Measurements from ENCODE around the gene AGBL5.
"Not testable (repeated sequence)": the region's sequence is repeated elsewhere in the genome, so short reads cannot be mapped to it uniquely, and the experiment has no call there.

Gene AGBL5

GRCh38 chr2:27091746-27092695 is 40.6 kb downstream of the AGBL5 start:
- DNase-seq = no peak

- DNase-seq = peak in 1 of 14 donors; percentile 8
Measured at GRCh38 chr2:27092696-27093429, 41.4 kb downstream of the AGBL5 start.

DNA sequence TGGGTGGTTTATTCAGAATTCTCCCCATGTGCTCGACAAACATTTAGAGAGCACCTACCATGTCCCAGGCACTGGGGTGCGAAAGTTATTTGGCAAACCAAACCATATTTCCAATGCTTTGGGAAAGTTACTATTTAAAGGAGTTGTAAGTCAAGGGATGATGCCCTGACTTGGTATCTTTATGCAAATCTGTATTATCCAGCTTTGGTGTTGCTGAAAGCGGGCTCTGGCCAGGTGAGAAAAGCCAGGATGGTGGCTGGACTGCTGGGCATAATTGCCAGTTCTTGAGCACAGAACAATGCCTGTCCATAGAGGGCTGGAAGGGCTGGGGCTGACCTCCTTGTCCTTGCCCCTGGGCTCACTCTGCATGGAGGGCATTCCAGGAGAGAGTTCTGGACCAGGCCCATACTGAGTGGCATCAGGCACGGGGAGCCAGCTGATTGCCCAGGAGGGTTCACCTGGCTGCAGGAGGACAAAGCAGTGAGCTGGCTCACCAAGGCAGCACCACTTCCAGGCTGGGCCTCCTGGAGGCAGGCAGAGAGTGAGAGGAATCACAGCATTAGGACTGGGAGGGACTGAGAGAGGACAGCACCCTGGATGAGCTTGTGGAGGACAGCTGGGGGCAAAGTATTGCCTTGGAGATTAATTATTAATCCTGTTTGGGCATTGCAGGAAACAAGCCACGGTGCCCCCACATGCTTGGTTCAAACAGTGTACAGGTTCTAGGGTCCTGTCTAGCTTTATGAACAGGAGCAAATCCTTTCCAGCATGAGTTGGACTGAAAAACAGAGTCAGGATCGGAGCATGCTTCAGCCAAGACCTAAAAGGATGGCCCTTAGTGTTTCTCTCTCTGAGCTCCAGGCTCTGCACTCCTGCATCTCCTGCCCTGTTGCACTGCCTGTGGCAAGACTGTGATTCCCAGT is 42.2 kb downstream of the AGBL5 start:
- no peak for DNase-seq

GRCh38 chr2:27094353-27094984 is 43.0 kb downstream of the AGBL5 start:
- no peak for DNase-seq

GRCh38 chr2:27095427-27095744 is 43.9 kb downstream of the AGBL5 start:
- no peak for DNase-seq

GRCh38 chr2:27095745-27096651 is 44.5 kb downstream of the AGBL5 start:
- DNase-seq = peak in 12 of 14 donors; percentile 23 to 73 (median 53)

- no peak for DNase-seq
Measured at GRCh38 chr2:27096748-27097297, 45.4 kb downstream of the AGBL5 start.

DNA sequence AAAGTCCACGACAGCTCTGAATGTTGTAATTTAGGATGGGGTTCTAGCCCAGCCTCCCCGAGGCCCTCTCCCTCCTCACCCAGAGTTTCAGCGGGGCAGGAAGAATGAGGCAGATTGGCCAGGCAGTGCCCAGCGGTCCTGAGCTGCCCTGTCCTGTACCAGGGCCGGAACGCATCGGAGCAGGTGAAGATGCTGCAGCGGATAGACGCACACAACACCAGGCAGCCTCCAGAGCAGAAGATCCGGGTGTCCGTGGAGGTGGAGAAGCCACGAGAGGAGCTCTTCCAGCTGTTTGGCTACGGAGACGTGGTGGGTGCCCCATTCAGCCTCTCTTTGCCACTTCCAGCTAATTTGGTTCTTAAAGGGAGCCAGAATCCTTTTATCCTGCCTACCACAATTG is 45.9 kb downstream of the AGBL5 start:
- no peak for DNase-seq

DNA sequence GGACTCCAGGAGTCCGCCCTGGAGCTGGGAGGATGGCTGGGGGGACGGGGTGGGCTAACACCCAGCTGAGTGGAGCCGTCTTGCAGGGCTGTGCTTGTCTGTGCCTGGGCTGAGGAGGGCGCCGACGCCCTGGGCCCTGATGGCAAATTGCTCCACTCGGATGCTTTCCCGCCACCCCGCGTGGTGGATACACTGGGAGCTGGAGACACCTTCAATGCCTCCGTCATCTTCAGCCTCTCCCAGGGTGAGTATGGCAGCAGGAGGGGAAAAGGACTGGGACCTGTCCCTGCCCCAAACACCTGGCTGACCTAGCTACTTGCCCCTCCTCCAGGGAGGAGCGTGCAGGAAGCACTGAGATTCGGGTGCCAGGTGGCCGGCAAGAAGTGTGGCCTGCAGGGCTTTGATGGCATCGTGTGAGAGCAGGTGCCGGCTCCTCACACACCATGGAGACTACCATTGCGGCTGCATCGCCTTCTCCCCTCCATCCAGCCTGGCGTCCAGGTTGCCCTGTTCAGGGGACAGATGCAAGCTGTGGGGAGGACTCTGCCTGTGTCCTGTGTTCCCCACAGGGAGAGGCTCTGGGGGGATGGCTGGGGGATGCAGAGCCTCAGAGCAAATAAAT is 48.0 kb downstream of the AGBL5 start:
- DNase-seq = no peak

DNA sequence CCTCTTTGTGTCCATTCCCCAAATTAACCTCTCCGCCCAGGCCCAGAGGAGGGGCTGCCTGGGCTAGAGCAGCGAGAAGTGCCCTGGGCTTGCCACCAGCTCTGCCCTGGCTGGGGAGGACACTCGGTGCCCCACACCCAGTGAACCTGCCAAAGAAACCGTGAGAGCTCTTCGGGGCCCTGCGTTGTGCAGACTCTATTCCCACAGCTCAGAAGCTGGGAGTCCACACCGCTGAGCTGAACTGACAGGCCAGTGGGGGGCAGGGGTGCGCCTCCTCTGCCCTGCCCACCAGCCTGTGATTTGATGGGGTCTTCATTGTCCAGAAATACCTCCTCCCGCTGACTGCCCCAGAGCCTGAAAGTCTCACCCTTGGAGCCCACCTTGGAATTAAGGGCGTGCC is 48.6 kb downstream of the AGBL5 start:
- no peak for DNase-seq

DNA sequence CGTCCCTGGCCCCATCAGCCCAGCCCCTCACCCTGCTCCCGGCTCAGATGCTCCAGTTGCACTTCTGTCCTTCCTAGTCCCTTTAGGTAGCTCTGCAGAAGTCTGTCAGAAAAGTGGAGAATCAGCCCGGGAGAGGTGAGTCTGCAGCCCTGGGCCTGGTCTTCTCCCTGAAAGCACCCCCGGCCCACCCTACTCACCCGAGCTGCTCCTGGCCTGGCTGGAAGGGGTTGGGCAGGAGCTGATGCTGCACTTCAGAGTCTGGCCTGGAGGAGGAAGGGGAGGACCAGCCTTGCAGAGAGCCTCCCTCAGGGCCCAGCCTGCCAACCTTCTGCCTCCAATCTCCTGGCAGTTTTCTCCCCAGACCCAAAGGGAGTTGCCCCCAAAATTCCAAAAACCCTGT is 50.9 kb downstream of the AGBL5 start:
- no peak for DNase-seq

DNA sequence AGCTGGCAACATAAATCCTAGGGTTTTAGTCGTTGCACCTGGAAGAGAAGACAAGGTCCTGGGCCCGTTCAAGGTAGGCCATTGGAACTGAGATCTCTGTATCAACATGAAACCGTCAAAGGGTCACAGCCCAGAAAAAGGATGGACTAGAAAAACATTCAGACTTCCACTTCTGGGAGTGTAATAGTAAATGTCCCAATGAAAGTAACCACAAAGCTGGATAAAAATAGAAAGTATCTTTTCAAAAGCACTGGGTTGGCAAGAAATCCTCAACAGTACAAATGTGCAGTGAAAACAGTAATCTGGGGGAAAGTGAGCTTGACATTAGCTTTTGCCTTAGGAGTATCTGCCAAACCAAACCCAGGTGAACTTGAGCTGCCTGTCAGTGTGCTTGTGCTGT is 54.5 kb downstream of the AGBL5 start:
- no peak for DNase-seq

DNA sequence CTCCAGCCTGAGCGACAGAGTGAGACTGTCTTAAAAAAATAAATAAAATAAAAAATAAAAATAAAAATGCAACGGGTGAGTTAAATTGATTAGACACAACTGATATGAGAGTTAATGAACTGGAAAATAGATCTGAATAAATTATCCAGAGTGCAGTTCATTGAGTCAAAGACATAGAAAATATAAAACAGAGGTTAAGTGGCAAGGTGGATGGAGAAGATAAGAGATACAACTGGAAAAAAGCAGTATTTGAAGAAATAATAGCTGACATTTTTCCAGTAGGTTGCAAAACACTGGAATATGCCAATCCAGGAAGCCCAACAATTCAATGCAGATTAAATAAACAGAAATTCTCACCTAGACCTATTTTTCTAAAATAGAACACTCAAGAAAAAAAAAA is 56.8 kb downstream of the AGBL5 start:
- no peak for DNase-seq

DNA sequence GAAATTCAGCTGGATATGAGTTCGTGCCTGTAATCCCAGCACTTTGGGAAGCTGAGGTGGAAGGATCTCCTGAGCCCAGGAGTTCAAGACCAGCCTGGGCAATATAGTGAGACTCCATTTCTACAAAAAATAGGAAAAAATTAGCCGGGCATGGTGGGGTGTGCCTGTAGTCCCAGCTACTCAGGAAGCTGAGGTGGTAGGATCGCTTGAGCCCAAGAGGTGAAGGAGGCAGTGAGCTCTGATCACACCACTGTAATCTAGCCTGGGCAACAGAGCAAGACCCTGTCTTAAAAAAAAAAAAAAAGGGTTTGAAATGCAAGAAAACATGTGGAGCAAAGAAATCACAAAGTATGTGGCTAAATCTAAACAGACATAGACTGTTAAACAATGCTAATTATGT is 57.6 kb downstream of the AGBL5 start:
- DNase-seq = no peak

GRCh38 chr2:27110603-27111352 is 59.3 kb downstream of the AGBL5 start:
- not testable (repeated sequence) for DNase-seq

DNA sequence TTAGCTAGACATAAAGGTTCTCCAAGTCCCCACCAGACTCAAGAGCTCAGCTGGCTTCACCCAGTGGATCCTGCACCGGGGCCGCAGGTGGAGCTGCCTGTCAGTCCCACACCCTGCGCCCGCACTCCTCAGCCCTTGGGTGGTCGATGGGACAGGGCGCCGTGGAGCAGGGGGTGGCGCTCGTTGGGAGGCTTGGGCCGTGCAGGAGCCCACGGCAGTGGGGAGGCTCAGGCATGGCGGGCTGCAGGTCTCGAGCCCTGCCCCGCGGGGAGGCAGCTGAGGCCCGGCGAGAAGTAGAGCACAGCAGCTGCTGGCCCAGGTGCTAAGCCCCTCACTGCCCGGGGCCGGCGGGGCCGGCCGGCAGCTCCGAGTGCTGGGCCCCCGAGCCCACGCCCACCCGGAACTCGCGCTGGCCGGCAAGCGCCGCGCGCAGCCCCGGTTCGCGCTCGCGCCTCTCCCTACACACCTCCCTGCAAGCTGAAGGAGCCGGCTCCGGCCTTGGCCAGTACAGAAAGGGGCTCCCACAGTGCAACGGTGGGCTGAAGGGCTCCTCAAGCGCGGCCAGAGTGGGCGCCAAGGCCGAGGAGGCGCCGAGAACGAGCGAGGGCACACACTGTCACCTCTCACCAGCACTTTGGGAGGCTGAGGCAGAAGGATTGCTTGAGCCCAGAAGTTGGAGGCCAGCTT is 60.1 kb downstream of the AGBL5 start:
- not testable (repeated sequence) for DNase-seq

GRCh38 chr2:27115519-27115918 is 64.1 kb downstream of the AGBL5 start:
- no peak for DNase-seq

DNA sequence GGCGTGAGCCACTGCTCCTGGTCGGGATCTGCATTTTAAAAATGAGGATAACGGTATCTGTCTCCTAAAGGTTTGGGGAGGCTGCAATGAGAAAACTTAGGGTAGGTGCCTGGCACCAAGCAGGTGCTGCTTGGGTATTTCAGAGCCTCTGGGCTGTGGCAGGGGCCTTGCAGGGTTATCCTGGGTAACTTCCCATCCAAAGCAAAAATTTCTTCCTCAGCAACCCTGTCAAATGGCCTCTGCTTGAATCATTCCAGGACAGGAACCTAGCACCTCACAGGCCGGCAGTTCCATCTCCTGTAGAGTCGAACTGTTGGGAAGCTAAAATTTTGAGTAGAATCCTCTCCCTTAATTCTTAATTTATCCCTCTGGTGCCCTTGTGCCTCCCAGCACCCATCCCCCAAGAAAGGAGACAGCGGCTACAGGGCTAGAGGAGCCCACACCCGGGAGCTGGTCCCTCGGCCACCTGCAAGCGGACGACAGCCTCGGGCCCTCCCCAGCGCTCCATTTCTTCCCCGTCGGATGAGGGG is 66.6 kb downstream of the AGBL5 start:
- DNase-seq = peak in 1 of 14 donors; percentile 68

Measured in C1 segment of cervical spinal cord (tissue), 14 donors.